CD4-positive, alpha-beta T cell treated with Interleukin-6 for 4 hours (primary cell): ENCODE results near the gene ARHGAP12.
"Not testable (repeated sequence)": the region's sequence is repeated elsewhere in the genome, so short reads cannot be mapped to it uniquely, and the experiment has no call there.

Experiments
- DNase-seq: peaks from one replicate; pipeline ENCODE4 v3.0.0-alpha.2; 2020; ENCODE audit warnings: mixed read lengths

Gene ARHGAP12

GRCh38 chr10:31820778-31821369, 107.8 kb downstream of the ARHGAP12 start:
- DNase-seq: no peak

GRCh38 chr10:31820096-31820495, 108.5 kb downstream of the ARHGAP12 start:
- no peak for DNase-seq

- DNase-seq: no peak
Observed at GRCh38 chr10:31819391-31819820, 109.2 kb downstream of the ARHGAP12 start.

- no peak for DNase-seq
Observed at GRCh38 chr10:31816318-31816717, 112.3 kb downstream of the ARHGAP12 start.

GRCh38 chr10:31808258-31809218, 120.1 kb downstream of the ARHGAP12 start:
- peak; percentile 11 for DNase-seq

GRCh38 chr10:31804352-31804810, 124.2 kb downstream of the ARHGAP12 start:
- no peak for DNase-seq

GRCh38 chr10:31803606-31804351, 124.9 kb downstream of the ARHGAP12 start:
- no peak for DNase-seq

GRCh38 chr10:31799181-31799580, 129.4 kb downstream of the ARHGAP12 start:
- no peak for DNase-seq

- DNase-seq: no peak
Observed at GRCh38 chr10:31792745-31793144, 135.9 kb downstream of the ARHGAP12 start.

- DNase-seq: no peak
Observed at GRCh38 chr10:31789555-31789954, 139.1 kb downstream of the ARHGAP12 start.

- no peak for DNase-seq
Observed at GRCh38 chr10:31782701-31783100, 145.9 kb downstream of the ARHGAP12 start.

GRCh38 chr10:31780717-31781116, 147.9 kb downstream of the ARHGAP12 start:
- no peak for DNase-seq

- no peak for DNase-seq
Observed at GRCh38 chr10:31778627-31779026, 150.0 kb downstream of the ARHGAP12 start.

- no peak for DNase-seq
Observed at GRCh38 chr10:31776159-31776558, 152.5 kb downstream of the ARHGAP12 start.

GRCh38 chr10:31774928-31775650, 153.5 kb downstream of the ARHGAP12 start:
- no peak for DNase-seq

- no peak for DNase-seq
Observed at GRCh38 chr10:31774299-31774900, 154.2 kb downstream of the ARHGAP12 start.

GRCh38 chr10:31773749-31774298, 154.8 kb downstream of the ARHGAP12 start:
- DNase-seq: no peak

- no peak for DNase-seq
Observed at GRCh38 chr10:31771331-31771831, 157.2 kb downstream of the ARHGAP12 start.

GRCh38 chr10:31770307-31770902, 158.2 kb downstream of the ARHGAP12 start:
- peak; percentile 73 for DNase-seq

- DNase-seq: no peak
Observed at GRCh38 chr10:31769564-31769963, 159.1 kb downstream of the ARHGAP12 start.

- DNase-seq: not testable (repeated sequence)
Observed at GRCh38 chr10:31768935-31769334, 159.7 kb downstream of the ARHGAP12 start.
